T-helper 17 cell (primary cell): ENCODE measurements around the gene BCAP31. TPM values are rescaled to one million over a fixed set of nuclear protein-coding genes. Genes with fewer than 3 reads are reported as not detected.
"Not testable (repeated sequence)": the region's sequence is repeated elsewhere in the genome, so short reads cannot be mapped to it uniquely, and the experiment has no call there.

Experiments used
- ATAC-seq: fragments of 150-1000 bp; cut with Tn5 transposase; 2 replicates; pipeline ENCODE4 v1.10.0; 2021; ENCODE audit warnings: mild to moderate bottlenecking, moderate library complexity
- DNase-seq, 3 donors: peaks; one replicate each; pipeline versions ENCODE4 v3.0.0 to v3.0.0-alpha.2; 2020 to 2021
- H3K9me3 ChIP-seq: one replicate; pipeline ENCODE4 v1.7.0; 2013; ENCODE audit warnings: low read length, mild to moderate bottlenecking; ENCODE audit not compliant: control insufficient read depth, poor library complexity, severe bottlenecking
- H3K27ac Mint-ChIP-seq: one replicate; pipeline ENCODE4 v1.8.0; 2022; ENCODE audit warnings: mild to moderate bottlenecking, moderate library complexity, mixed read lengths
- H3K27me3 Mint-ChIP-seq: one replicate; pipeline ENCODE4 v1.8.0; 2022; ENCODE audit warnings: mixed read lengths
- H3K36me3 Mint-ChIP-seq: one replicate; pipeline ENCODE4 v1.8.0; 2022; ENCODE audit warnings: low read depth, mixed read lengths
- H3K4me1 Mint-ChIP-seq: one replicate; pipeline ENCODE4 v1.8.0; 2022; ENCODE audit warnings: mild to moderate bottlenecking, mixed read lengths
- H3K4me3 Mint-ChIP-seq: one replicate; pipeline ENCODE4 v1.8.0; 2022; ENCODE audit warnings: mild to moderate bottlenecking, moderate library complexity, mixed read lengths
- total RNA-seq, 4 donors: library from RNA in 2 of 4; stranded (reverse) in 2 of 4; gene quantifications; one replicate each; pipeline ENCODE4 v1.2.3 and lab custom pipeline; 2022 to 2026

The BCAP31 gene
- total RNA-seq, 2 donors from 2014 or later: 101 TPM

- H3K27ac Mint-ChIP-seq: no peak overlapping the region
- peaks cover 14% of the 10 kb centered on the region for H3K4me1 Mint-ChIP-seq
- DNase-seq (peak in 1 of 3 donors; percentile 9), ATAC-seq (no peak)
- H3K4me3 Mint-ChIP-seq: peak overlapping the region; percentile 87
- H3K9me3 ChIP-seq: no peaks in the 10 kb centered on the region
- H3K27me3 Mint-ChIP-seq: no peaks in the 10 kb centered on the region
- H3K36me3 Mint-ChIP-seq: no peaks in the 10 kb centered on the region
These were observed 1.0 kb upstream of the BCAP31 start for GRCh38 chrX:153725039-153725831.

DNA sequence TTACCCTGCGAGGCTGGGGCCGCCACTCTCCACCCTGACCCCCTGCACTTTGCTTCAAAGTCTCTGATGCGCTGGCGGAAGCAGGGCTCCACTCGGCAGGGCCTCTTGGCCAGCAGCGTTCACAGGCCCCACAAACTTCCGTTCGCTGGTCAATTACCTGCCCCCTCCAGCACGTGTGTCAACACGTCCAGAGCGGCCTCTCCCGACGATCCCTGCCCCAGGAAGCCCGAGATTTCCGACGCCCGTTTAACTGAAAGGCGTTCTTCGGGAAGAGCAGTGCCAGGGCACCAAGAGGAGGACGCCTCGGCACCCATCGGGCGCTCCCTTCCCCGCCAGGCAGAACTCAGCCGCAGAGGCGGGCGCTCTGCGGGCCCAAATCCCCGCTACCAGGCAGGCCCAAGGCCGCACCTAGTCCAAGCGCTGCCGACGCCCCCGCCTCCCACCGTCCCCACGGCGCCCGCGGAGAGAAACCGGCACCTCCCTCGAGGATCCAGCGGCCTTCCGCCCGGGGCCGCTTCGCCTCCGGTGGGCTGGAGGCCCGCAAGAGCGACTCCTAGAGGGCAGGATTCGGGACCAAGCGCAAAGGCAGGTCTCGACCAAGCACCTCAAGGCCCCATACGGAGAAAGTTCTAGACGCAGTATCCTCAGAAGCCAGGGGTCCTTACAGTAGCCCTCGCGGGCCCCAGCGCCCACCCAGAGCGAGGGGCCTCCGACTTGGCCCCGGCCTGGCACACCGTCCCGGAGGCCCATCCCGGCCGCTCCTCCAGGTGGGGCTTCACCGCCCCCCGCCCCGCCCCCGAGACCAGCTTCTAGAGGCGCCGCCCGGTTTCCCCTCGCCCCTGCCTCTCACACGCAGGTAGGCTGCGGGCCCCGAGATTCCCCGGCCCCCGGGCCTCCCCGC lies 586 bp downstream of the BCAP31 start:
- ATAC-seq (peak; percentile 24), DNase-seq (peak; percentile 29 to 44 (median 31))
- Mint-ChIP-seq H3K36me3 (peaks cover 3% of the 10 kb centered on the region), H3K4me3 (peak overlapping the region; percentile 87), H3K27me3 (no peaks in the 10 kb centered on the region), H3K27ac (peak overlapping the region; percentile 56), H3K4me1 (peaks cover 19% of the 10 kb centered on the region)
- H3K9me3 ChIP-seq: no peaks in the 10 kb centered on the region

- Mint-ChIP-seq H3K27me3 (no peaks in the 10 kb centered on the region), H3K27ac (peak overlapping the region; percentile 56), H3K36me3 (peaks cover 3% of the 10 kb centered on the region), H3K4me3 (peak overlapping the region; percentile 87), H3K4me1 (peaks cover 19% of the 10 kb centered on the region)
- no peak for ATAC-seq
- DNase-seq: no peak
- H3K9me3 ChIP-seq: no peaks in the 10 kb centered on the region
These were observed 1.4 kb downstream of the BCAP31 start for GRCh38 chrX:153722704-153723350.

DNA sequence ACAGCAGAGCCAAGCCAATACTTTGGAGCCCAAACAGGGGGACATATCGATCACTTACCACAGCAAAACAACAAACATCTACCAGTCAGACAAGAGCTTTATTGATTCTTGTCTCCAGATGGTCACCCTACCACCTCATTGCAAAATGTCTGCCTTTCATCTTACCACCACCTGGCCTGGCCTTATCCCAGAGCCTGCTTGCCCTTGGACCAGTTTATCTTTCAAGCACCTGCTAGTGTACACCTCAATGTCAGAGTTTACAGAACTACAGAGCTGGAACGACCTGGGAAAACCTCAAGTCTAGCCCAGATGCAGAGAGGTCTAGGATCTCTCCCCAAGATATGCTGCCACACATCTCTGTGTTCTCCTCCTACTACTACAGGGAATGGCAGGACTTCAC lies 4.5 kb downstream of the BCAP31 start:
- Mint-ChIP-seq H3K27me3 (no peaks in the 10 kb centered on the region), H3K27ac (no peak overlapping the region), H3K36me3 (peaks cover 3% of the 10 kb centered on the region), H3K4me3 (no peak overlapping the region), H3K4me1 (peaks cover 16% of the 10 kb centered on the region)
- ATAC-seq (no peak), DNase-seq (no peak)
- H3K9me3 ChIP-seq: no peaks in the 10 kb centered on the region

GRCh38 chrX:153719238-153719637 lies 4.9 kb downstream of the BCAP31 start:
- ATAC-seq (no peak), DNase-seq (no peak)
- H3K27me3 Mint-ChIP-seq: no peaks in the 10 kb centered on the region
- peaks cover 3% of the 10 kb centered on the region for H3K36me3 Mint-ChIP-seq
- H3K4me3 Mint-ChIP-seq: no peak overlapping the region
- peaks cover 16% of the 10 kb centered on the region for H3K4me1 Mint-ChIP-seq
- no peaks in the 10 kb centered on the region for H3K9me3 ChIP-seq
- no peak overlapping the region for H3K27ac Mint-ChIP-seq

DNA sequence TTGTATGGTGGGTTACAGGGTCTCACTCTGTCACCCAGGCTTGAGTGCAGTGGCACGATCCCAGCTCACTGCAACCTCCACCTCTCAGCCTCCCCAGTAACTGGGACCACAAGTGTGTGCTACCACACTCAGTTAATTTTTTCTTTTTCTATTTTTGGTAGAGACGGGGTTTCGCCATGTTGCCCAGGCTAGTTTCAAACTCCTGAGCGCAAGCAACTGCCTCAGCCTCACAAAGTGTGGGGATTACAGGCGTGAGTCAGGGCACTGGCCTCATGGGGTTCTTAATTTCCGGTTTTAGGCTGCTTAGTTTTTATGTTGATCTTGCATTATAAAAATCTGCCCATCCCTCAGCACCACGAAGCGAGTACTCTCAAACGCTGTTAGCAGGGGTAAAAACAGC lies 6.7 kb downstream of the BCAP31 start:
- no peak for DNase-seq
- no peaks in the 10 kb centered on the region for H3K9me3 ChIP-seq
- H3K4me3 Mint-ChIP-seq: no peak overlapping the region
- peaks cover 13% of the 10 kb centered on the region for H3K4me1 Mint-ChIP-seq
- H3K27ac Mint-ChIP-seq: no peak overlapping the region
- H3K36me3 Mint-ChIP-seq: peaks cover 3% of the 10 kb centered on the region
- ATAC-seq: no peak
- no peaks in the 10 kb centered on the region for H3K27me3 Mint-ChIP-seq

DNA sequence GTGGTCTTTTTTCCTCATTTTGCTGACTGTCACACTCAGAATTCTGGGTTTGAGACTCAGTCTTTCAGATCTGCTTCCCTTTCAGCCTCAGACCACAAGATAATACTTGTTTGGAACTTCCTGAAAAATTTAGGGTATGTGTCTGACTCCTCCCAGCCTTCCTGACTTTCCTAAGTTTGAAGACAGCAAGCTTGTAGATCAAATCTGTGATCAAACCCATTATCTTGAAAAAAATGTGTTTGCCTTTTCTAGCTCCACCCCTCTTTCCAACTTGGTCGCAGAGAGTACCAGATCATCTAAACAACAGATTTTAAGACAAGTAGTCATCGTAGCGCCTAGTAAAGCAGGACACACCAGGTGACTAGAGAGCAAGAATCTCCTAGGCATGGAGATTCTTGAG lies 9.9 kb downstream of the BCAP31 start:
- Mint-ChIP-seq H3K4me1 (peaks cover 6% of the 10 kb centered on the region), H3K4me3 (no peak overlapping the region), H3K27me3 (no peaks in the 10 kb centered on the region), H3K36me3 (peaks cover 3% of the 10 kb centered on the region), H3K27ac (no peak overlapping the region)
- ATAC-seq (no peak), DNase-seq (no peak)
- no peaks in the 10 kb centered on the region for H3K9me3 ChIP-seq

GRCh38 chrX:153709726-153710674 lies 14.2 kb downstream of the BCAP31 start:
- H3K9me3 ChIP-seq: no peaks in the 10 kb centered on the region
- DNase-seq (no peak), ATAC-seq (no peak)
- no peak overlapping the region for H3K4me3 Mint-ChIP-seq
- no peak overlapping the region for H3K27ac Mint-ChIP-seq
- H3K4me1 Mint-ChIP-seq: peaks cover 9% of the 10 kb centered on the region
- no peaks in the 10 kb centered on the region for H3K27me3 Mint-ChIP-seq
- no peaks in the 10 kb centered on the region for H3K36me3 Mint-ChIP-seq

- H3K36me3 Mint-ChIP-seq: no peaks in the 10 kb centered on the region
- peak; percentile 75 for ATAC-seq
- H3K4me1 Mint-ChIP-seq: peaks cover 9% of the 10 kb centered on the region
- H3K27ac Mint-ChIP-seq: peak overlapping the region; percentile 78
- no peaks in the 10 kb centered on the region for H3K27me3 Mint-ChIP-seq
- no peaks in the 10 kb centered on the region for H3K9me3 ChIP-seq
- H3K4me3 Mint-ChIP-seq: peak overlapping the region; percentile 19
- peak in 2 of 3 donors; percentile 16 to 29 for DNase-seq
These were observed 15.8 kb downstream of the BCAP31 start for GRCh38 chrX:153708415-153708814.

DNA sequence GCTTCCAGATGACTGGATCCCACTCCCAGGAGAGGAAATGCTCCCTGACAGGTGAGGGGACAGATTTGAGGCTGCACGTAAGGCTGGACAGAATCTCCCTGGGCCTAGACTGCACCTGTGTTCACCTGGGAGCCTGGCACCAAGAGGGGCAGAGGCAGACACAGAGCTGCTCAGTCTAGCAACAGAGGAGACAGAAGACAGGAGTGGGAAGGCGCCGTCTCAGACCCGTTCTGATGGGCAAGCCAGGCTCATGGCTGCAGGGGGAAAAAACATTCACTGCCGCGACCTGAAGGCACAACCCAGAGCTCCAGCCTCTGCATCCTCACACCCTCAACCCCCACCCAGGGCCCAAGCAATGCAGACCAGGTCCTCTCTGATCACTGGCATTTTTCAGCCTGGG lies 16.8 kb downstream of the BCAP31 start:
- ATAC-seq (no peak), DNase-seq (no peak)
- H3K36me3 Mint-ChIP-seq: no peaks in the 10 kb centered on the region
- peak overlapping the region; percentile 68 for H3K27ac Mint-ChIP-seq
- H3K9me3 ChIP-seq: no peaks in the 10 kb centered on the region
- H3K4me1 Mint-ChIP-seq: peaks cover 9% of the 10 kb centered on the region
- H3K4me3 Mint-ChIP-seq: no peak overlapping the region
- no peaks in the 10 kb centered on the region for H3K27me3 Mint-ChIP-seq

DNA sequence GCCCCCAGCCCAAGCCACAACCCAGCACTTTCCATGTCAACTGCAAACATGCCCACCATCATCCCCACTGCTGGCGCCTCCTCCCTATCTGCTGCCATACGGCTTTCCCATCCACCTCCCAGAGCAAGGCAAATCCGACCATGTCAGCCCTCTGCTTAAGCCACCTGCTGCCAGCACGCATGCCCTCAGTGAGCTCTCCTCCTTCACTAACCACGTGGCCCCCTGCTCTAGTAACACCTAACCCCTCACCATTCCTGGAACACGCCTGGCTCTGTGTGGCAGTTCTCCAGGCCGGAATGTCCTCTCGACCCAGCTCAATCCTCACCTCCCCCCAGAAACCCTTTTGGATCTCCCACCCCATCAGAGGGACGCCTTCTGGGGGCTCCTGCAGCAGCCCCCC lies 17.4 kb downstream of the BCAP31 start:
- peaks cover 9% of the 10 kb centered on the region for H3K4me1 Mint-ChIP-seq
- H3K27ac Mint-ChIP-seq: peak overlapping the region; percentile 68
- H3K36me3 Mint-ChIP-seq: no peaks in the 10 kb centered on the region
- H3K4me3 Mint-ChIP-seq: no peak overlapping the region
- H3K27me3 Mint-ChIP-seq: no peaks in the 10 kb centered on the region
- ATAC-seq: no peak
- DNase-seq: no peak
- no peaks in the 10 kb centered on the region for H3K9me3 ChIP-seq

GRCh38 chrX:153705403-153706060 lies 18.7 kb downstream of the BCAP31 start:
- not testable (repeated sequence) for H3K9me3 ChIP-seq, DNase-seq, H3K4me3 Mint-ChIP-seq, H3K27ac Mint-ChIP-seq, H3K27me3 Mint-ChIP-seq, H3K4me1 Mint-ChIP-seq, ATAC-seq, H3K36me3 Mint-ChIP-seq
